Measurements from ENCODE around the gene ASB16. TPM values are rescaled to one million over a fixed set of nuclear protein-coding genes. Genes with fewer than 3 reads are reported as not detected.

ASB16 gene
- polyA plus RNA-seq, 1 of the 3 experiments (the other 2 are of a cell fraction), result not detected

DNA sequence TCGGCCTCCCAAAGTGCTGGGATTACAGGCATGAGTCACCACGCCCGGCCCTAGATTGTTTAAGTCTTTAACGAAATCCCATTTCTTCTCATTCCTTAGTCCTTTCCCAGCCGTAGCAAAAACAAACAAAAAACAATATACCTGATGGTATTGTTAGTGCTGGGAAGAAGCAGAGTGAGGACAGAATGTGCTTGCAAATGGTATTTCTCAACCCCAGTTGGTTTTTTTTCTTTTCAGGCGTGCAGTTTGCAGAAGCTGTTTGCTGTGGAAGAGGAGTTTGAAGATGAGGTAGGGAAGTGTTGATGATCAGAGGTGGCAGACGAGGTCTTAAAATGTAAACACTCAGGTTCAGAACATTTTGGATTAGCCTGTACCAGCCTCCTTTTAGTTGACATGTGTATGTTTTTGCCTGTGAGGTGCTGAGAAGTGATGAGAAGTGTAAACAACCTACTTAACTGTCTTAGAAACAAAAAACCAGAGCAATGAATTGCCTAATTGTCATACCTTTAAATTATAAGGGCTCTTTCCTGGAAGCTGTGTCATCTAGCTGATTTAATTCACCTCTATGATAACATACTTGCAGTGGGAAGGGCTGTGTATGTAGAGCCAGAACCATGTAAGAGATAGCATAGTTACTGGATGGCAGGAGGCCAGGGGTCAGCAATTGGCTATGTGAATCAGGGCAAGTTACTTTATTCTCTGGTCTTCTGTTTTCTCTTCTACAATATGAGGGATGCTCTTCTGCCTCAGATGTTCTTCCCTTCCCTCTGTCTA lies 25.4 kb upstream of the ASB16 start:
- CTCF ChIA-PET, result interaction anchor here (0.6 to 1.3 kb wide), 2 partner anchors 186 to 1374 kb away, joined by 3 to 4 read pairs; no protein-coding TSS in a partner anchor
- Histone ChIP-seq H3K27ac (ENCODE audit: low read depth in 2 of 2, low read length in 1 of 2) (no peak overlapping the region), H3K4me1 (ENCODE audit: control insufficient read depth in 1 of 2, insufficient read depth in 2 of 2, low read depth in 1 of 2, low read length in 1 of 2) (peaks cover 0 to 4% of the 10 kb centered on the region in 2 experiments; a peak in 1 of 4 replicates), H3K9ac (no peak overlapping the region), H3K79me2 (ENCODE audit: insufficient read depth) (peaks cover 42% of the 10 kb centered on the region), H3K4me3 (ENCODE audit: low read depth in 2 of 2, low read length in 1 of 2) (no peak overlapping the region), H3K36me3 (replicated peaks in 1 of 2; ENCODE audit: control insufficient read depth in 1 of 2, insufficient read depth in 2 of 2, low read length in 1 of 2) (peaks cover 0 to 4% of the 10 kb centered on the region in 2 experiments), H3K4me2 (no peak overlapping the region), H4K20me1 (ENCODE audit: insufficient read depth) (no peaks in the 10 kb centered on the region), H3K9me3 (no peaks in the 10 kb centered on the region), H3F3A (replicated peaks; ENCODE audit: insufficient read depth) (no peaks in the 10 kb centered on the region), H2AFZ (ENCODE audit: low read depth) (no peak overlapping the region), H3K9me2 (no peaks in the 10 kb centered on the region), H3K27me3 (ENCODE audit: insufficient read depth) (no peaks in the 10 kb centered on the region)
- TF ChIP-seq EP300 (IDR thresholded peaks at IDR 0.05; ENCODE audit: borderline replicate concordance in 1 of 2, low read depth in 1 of 2, low read length in 1 of 2) (no peak), YY1 (IDR thresholded peaks at IDR 0.05; ENCODE audit: low read depth) (no peak), RXRA (IDR thresholded peaks at IDR 0.05; ENCODE audit: borderline replicate concordance, low read depth) (no peak), RAD21 (IDR thresholded peaks at IDR 0.05; ENCODE audit: low read length) (no peak), GATA2 (CRISPR knock-in tag; IDR thresholded peaks at IDR 0.05) (no peak), TEAD4 (IDR thresholded peaks at IDR 0.05; ENCODE audit: borderline replicate concordance, insufficient read depth) (no peak), RFX5 (IDR thresholded peaks at IDR 0.05; ENCODE audit: low read length) (no peak), ELF1 (IDR thresholded peaks at IDR 0.05) (no peak), GABPA (IDR thresholded peaks at IDR 0.05; ENCODE audit: low read depth) (no peak), FOXJ3 (CRISPR knock-in tag; IDR thresholded peaks at IDR 0.05) (no peak), RCOR1 (IDR thresholded peaks at IDR 0.05; ENCODE audit: low read length) (no peak), CHD2 (IDR thresholded peaks at IDR 0.05; ENCODE audit: low read length, partially characterized antibody) (no peak), MXI1 (IDR thresholded peaks at IDR 0.05; ENCODE audit: low read depth, low read length) (no peak)
- TF ChIP-seq, protein P1, sequence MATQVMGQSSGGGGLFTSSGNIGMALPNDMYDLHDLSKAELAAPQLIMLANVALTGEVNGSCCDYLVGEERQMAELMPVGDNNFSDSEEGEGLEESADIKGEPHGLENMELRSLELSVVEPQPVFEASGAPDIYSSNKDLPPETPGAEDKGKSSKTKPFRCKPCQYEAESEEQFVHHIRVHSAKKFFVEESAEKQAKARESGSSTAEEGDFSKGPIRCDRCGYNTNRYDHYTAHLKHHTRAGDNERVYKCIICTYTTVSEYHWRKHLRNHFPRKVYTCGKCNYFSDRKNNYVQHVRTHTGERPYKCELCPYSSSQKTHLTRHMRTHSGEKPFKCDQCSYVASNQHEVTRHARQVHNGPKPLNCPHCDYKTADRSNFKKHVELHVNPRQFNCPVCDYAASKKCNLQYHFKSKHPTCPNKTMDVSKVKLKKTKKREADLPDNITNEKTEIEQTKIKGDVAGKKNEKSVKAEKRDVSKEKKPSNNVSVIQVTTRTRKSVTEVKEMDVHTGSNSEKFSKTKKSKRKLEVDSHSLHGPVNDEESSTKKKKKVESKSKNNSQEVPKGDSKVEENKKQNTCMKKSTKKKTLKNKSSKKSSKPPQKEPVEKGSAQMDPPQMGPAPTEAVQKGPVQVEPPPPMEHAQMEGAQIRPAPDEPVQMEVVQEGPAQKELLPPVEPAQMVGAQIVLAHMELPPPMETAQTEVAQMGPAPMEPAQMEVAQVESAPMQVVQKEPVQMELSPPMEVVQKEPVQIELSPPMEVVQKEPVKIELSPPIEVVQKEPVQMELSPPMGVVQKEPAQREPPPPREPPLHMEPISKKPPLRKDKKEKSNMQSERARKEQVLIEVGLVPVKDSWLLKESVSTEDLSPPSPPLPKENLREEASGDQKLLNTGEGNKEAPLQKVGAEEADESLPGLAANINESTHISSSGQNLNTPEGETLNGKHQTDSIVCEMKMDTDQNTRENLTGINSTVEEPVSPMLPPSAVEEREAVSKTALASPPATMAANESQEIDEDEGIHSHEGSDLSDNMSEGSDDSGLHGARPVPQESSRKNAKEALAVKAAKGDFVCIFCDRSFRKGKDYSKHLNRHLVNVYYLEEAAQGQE (IDR thresholded peaks at IDR 0.05; ENCODE audit: low read depth, low read length), result no peak
- TF ChIP-seq, protein P2, sequence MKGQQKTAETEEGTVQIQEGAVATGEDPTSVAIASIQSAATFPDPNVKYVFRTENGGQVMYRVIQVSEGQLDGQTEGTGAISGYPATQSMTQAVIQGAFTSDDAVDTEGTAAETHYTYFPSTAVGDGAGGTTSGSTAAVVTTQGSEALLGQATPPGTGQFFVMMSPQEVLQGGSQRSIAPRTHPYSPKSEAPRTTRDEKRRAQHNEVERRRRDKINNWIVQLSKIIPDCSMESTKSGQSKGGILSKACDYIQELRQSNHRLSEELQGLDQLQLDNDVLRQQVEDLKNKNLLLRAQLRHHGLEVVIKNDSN (IDR thresholded peaks at IDR 0.05; ENCODE audit: borderline replicate concordance, low read depth), result no peak
- TF ChIP-seq, protein P3, sequence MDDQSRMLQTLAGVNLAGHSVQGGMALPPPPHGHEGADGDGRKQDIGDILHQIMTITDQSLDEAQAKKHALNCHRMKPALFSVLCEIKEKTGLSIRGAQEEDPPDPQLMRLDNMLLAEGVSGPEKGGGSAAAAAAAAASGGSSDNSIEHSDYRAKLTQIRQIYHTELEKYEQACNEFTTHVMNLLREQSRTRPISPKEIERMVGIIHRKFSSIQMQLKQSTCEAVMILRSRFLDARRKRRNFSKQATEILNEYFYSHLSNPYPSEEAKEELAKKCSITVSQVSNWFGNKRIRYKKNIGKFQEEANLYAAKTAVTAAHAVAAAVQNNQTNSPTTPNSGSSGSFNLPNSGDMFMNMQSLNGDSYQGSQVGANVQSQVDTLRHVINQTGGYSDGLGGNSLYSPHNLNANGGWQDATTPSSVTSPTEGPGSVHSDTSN (IDR thresholded peaks at IDR 0.05), result no peak
- TF ChIP-seq, protein P4, sequence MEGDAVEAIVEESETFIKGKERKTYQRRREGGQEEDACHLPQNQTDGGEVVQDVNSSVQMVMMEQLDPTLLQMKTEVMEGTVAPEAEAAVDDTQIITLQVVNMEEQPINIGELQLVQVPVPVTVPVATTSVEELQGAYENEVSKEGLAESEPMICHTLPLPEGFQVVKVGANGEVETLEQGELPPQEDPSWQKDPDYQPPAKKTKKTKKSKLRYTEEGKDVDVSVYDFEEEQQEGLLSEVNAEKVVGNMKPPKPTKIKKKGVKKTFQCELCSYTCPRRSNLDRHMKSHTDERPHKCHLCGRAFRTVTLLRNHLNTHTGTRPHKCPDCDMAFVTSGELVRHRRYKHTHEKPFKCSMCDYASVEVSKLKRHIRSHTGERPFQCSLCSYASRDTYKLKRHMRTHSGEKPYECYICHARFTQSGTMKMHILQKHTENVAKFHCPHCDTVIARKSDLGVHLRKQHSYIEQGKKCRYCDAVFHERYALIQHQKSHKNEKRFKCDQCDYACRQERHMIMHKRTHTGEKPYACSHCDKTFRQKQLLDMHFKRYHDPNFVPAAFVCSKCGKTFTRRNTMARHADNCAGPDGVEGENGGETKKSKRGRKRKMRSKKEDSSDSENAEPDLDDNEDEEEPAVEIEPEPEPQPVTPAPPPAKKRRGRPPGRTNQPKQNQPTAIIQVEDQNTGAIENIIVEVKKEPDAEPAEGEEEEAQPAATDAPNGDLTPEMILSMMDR (IDR thresholded peaks at IDR 0.05), result no peak
- no peak for DNase-seq
- 92% methylated on average over 7 of the region's 7 CpGs for WGBS (ENCODE audit: low lambda C conversion rate)
- POLR2A ChIA-PET, result no interaction called here

Measured in SK-N-SH (cell line).